Measurements from ENCODE around the gene NUP50. TPM values are rescaled to one million over a fixed set of nuclear protein-coding genes. Genes with fewer than 3 reads are reported as not detected.

The NUP50 gene
- total RNA-seq, 6 donors from 2014 or later, result 57.9 to 115 (median 66.7) TPM

DNA sequence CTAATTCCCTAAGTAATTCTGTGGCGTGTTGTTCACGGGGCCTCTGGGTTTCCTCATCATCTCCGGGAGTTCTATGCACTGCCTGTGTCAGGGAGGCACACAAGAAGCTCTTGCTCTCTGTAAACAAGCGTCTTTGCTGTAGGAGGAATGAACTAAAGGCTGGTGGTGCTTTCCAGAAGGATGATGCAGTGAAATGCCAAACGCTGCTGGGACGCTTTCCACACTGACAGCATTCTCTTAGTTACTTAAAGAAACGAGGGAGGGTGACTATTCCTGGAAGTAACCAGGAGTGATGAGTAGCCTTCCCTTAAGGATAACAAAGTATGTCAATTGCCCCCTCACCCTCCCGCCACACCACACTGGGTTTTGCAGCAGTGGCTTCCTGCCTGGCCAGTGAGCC lies 38.5 kb upstream of the NUP50 start:
- ATAC-seq (ENCODE audit: low FRiP score in 2 of 2) (no peak), DNase-seq (no peak)
- no peak for TF ChIP-seq POLR2AphosphoS5 (IDR thresholded peaks at IDR 0.05)
- TF ChIP-seq, protein P1, sequence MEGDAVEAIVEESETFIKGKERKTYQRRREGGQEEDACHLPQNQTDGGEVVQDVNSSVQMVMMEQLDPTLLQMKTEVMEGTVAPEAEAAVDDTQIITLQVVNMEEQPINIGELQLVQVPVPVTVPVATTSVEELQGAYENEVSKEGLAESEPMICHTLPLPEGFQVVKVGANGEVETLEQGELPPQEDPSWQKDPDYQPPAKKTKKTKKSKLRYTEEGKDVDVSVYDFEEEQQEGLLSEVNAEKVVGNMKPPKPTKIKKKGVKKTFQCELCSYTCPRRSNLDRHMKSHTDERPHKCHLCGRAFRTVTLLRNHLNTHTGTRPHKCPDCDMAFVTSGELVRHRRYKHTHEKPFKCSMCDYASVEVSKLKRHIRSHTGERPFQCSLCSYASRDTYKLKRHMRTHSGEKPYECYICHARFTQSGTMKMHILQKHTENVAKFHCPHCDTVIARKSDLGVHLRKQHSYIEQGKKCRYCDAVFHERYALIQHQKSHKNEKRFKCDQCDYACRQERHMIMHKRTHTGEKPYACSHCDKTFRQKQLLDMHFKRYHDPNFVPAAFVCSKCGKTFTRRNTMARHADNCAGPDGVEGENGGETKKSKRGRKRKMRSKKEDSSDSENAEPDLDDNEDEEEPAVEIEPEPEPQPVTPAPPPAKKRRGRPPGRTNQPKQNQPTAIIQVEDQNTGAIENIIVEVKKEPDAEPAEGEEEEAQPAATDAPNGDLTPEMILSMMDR (IDR thresholded peaks at IDR 0.05), result no peak
- TF ChIP-seq EP300 (IDR thresholded peaks at IDR 0.05), result no peak
- TF ChIP-seq POLR2A (IDR thresholded peaks at IDR 0.05), result no peak
- Histone ChIP-seq H3K27ac (no peak overlapping the region), H3K4me1 (no peaks in the 10 kb centered on the region), H3K9me3 (no peaks in the 10 kb centered on the region), H3K36me3 (no peaks in the 10 kb centered on the region), H3K27me3 (no peaks in the 10 kb centered on the region), H3K4me3 (no peak overlapping the region)
- WGBS, 2 donors, result 54 to 61% methylated on average over 8 of the region's 8 CpGs

DNA sequence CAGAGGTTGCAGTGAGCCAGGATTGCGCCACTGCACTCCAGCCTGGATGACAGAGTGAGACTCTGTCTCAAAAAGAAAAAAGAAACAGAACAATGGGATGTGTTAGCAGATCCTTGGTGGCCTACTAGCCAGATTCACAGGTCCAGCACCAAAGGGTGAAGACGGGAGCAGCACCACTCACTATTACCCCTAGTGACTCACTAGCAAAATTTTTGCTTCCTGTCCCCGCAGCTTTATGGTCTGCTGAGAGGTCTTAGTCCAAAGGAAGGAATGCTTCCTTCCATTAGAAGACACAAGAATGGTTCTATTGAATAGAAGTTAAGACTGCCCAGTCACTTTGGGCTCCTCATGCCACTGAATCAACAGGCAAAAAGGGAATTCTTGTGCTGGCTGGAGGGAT lies 35.9 kb upstream of the NUP50 start:
- Histone ChIP-seq H3K36me3 (peaks cover 0 to 6% (median 3%) of the 10 kb centered on the region in 4 donors), H3K9me3 (no peaks in the 10 kb centered on the region), H3K27me3 (no peaks in the 10 kb centered on the region), H3K27ac (no peak overlapping the region), H3K4me1 (no peaks in the 10 kb centered on the region), H3K4me3 (no peak overlapping the region)
- ATAC-seq (ENCODE audit: low FRiP score in 2 of 2) (no peak), DNase-seq (no peak)
- WGBS, 2 donors, result 73 to 82% methylated on average over 3 of the region's 3 CpGs
- TF ChIP-seq POLR2A (IDR thresholded peaks at IDR 0.05), result no peak
- no peak for TF ChIP-seq POLR2AphosphoS5 (IDR thresholded peaks at IDR 0.05)
- TF ChIP-seq, protein P1 (IDR thresholded peaks at IDR 0.05), result no peak
- no peak for TF ChIP-seq EP300 (IDR thresholded peaks at IDR 0.05)

- WGBS, 2 donors, result 43 to 44% methylated on average over 14 of the region's 14 CpGs
- no peak overlapping the region for H3K4me3 ChIP-seq
- H3K27ac ChIP-seq, result peak overlapping the region in 1 of 4 donors; percentile 21
- peaks cover 0 to 9% (median 6%) of the 10 kb centered on the region in 4 donors for H3K9me3 ChIP-seq
- ATAC-seq (ENCODE audit: low FRiP score in 2 of 2) (no peak), DNase-seq (no peak)
- H3K27me3 ChIP-seq, result no peaks in the 10 kb centered on the region
- no peaks in the 10 kb centered on the region for H3K4me1 ChIP-seq
- TF ChIP-seq, protein P1 (IDR thresholded peaks at IDR 0.05), result no peak
- TF ChIP-seq POLR2A (IDR thresholded peaks at IDR 0.05) (no peak), POLR2AphosphoS5 (IDR thresholded peaks at IDR 0.05) (no peak), EP300 (IDR thresholded peaks at IDR 0.05) (no peak)
- peaks cover 0 to 22% (median 16%) of the 10 kb centered on the region in 4 donors for H3K36me3 ChIP-seq
Observed at GRCh38 chr22:45129703-45130524, 33.8 kb upstream of the NUP50 start.

DNA sequence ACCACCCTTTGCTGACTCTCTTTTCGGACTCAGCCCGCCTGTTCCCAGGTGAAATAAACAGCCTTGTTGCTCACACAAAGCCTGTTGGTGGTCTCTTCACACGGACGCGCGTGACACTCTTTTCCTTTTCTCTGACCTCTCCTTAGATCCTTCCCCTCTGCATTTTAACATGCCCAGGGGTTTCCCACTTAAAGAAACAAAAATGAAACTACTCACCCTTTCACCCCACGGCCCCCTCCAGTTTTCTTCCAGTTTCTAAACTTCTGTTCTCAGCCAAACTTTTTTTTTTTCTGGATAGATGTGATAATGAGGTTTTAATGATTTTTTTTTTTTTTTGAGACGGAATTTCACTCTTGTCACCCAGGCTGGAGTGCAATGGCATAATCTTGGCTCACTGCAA lies 32.8 kb upstream of the NUP50 start:
- DNase-seq, result no peak
- Histone ChIP-seq H3K4me3 (no peak overlapping the region), H3K9me3 (peaks cover 0 to 9% (median 6%) of the 10 kb centered on the region in 4 donors), H3K4me1 (no peaks in the 10 kb centered on the region), H3K36me3 (peaks cover 0 to 22% (median 16%) of the 10 kb centered on the region in 4 donors), H3K27ac (peak overlapping the region in 1 of 4 donors; percentile 42), H3K27me3 (no peaks in the 10 kb centered on the region)
- TF ChIP-seq POLR2AphosphoS5 (IDR thresholded peaks at IDR 0.05) (no peak), POLR2A (IDR thresholded peaks at IDR 0.05) (no peak), EP300 (IDR thresholded peaks at IDR 0.05) (no peak)
- TF ChIP-seq, protein P1 (IDR thresholded peaks at IDR 0.05), result no peak
- WGBS, 2 donors, result 79 to 89% methylated on average over 8 of the region's 8 CpGs
- ATAC-seq (ENCODE audit: low FRiP score in 2 of 2), result no peak
